GM23338 (cell line): ENCODE measurements around the gene PNKP.

Experiments
- CREB1 ChIP-seq: fragments of 250-450 bp; sonication (Bioruptor Pico); IDR thresholded peaks from 2 replicates; pipeline ENCODE4 v1.5.0; 2020; ENCODE audit warnings: low read depth, mild to moderate bottlenecking, moderate library complexity
- CTCF ChIP-seq, 2 experiments: fragments of 200-600 bp in 1 of 2; sonication (generic) in 1 of 2; conservative IDR thresholded peaks; 2 replicates each; pipeline versions ENCODE4 v1.5.1 to v1.6.1; 2016 to 2017; ENCODE audit warnings: antibody characterized with exemption in 2 of 2, low read depth in 2 of 2, mild to moderate bottlenecking in 2 of 2, moderate library complexity in 1 of 2
- EZH2 ChIP-seq: fragments of 200-600 bp; sonication (generic); IDR thresholded peaks from one replicate; pipeline ENCODE4 v1.8.0; 2017; ENCODE audit warnings: antibody characterized with exemption, mild to moderate bottlenecking, low read depth; ENCODE audit not compliant: unreplicated experiment
- EZH2phosphoT487 ChIP-seq: fragments of 200-600 bp; sonication (generic); IDR thresholded peaks from one replicate; pipeline ENCODE4 v1.8.1; 2018; ENCODE audit warnings: antibody characterized with exemption; ENCODE audit not compliant: unreplicated experiment
- JUNB ChIP-seq: IDR thresholded peaks from one replicate; pipeline ENCODE4 v1.6.1; 2016; ENCODE audit warnings: antibody characterized with exemption; ENCODE audit not compliant: unreplicated experiment
- POLR2AphosphoS5 ChIP-seq: IDR thresholded peaks from 2 replicates; pipeline ENCODE4 v1.6.1; 2016; ENCODE audit warnings: antibody characterized with exemption, low read depth
- REST ChIP-seq: IDR thresholded peaks from one replicate; pipeline ENCODE4 v1.6.1; 2018; ENCODE audit warnings: antibody characterized with exemption; ENCODE audit not compliant: unreplicated experiment

- no peak for TF ChIP-seq CTCF (conservative IDR thresholded peaks at IDR 0.05; ENCODE audit: low read depth in 2 of 2)
- TF ChIP-seq POLR2AphosphoS5 = no peak
- TF ChIP-seq EZH2 = no peak
- TF ChIP-seq REST = no peak
- no peak for TF ChIP-seq EZH2phosphoT487
- TF ChIP-seq JUNB = no peak
- no peak for TF ChIP-seq CREB1 (CRISPR knock-in tag)
Measured at GRCh38 chr19:49910179-49910578, 42.8 kb upstream of the PNKP start.
